DND-41 (cell line): Measurements from ENCODE around the gene PPIF.

Source experiments
- EZH2 ChIP-seq: IDR thresholded peaks from 3 replicates; pipeline ENCODE4 v1.6.1; 2012; ENCODE audit warnings: borderline replicate concordance, low read depth, mild to moderate bottlenecking, moderate library complexity, low read length, inconsistent platforms; ENCODE audit not compliant: severe bottlenecking
- TF ChIP-seq, protein P1 (sequence below): IDR thresholded peaks from 2 replicates; pipeline ENCODE4 v1.5.1; 2012; ENCODE audit warnings: borderline replicate concordance, low read length, moderate library complexity, mild to moderate bottlenecking; ENCODE audit not compliant: poor library complexity, severe bottlenecking; ENCODE audit errors: extremely low read depth

DNA sequence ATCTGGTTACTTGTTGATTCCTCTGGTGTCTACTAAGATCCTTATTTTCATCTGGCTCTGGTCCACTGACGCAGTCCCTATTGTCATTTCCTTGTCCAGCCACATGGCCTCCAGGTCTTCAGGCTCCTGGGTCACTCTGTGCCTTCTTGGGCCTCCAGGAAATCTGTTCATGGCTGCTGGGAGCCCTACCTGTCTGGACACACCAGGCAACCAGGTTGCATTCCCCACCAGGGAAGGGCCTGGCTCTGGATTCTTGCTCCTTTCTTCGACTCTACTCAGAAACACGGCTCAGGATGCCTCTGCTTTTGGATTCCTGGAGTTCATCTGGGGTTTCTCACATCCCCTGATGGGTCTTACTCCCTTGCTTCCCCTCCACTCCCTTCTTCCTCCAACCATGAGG, 8.0 kb upstream of the PPIF start:
- TF ChIP-seq EZH2 = no peak
- TF ChIP-seq, protein P1, sequence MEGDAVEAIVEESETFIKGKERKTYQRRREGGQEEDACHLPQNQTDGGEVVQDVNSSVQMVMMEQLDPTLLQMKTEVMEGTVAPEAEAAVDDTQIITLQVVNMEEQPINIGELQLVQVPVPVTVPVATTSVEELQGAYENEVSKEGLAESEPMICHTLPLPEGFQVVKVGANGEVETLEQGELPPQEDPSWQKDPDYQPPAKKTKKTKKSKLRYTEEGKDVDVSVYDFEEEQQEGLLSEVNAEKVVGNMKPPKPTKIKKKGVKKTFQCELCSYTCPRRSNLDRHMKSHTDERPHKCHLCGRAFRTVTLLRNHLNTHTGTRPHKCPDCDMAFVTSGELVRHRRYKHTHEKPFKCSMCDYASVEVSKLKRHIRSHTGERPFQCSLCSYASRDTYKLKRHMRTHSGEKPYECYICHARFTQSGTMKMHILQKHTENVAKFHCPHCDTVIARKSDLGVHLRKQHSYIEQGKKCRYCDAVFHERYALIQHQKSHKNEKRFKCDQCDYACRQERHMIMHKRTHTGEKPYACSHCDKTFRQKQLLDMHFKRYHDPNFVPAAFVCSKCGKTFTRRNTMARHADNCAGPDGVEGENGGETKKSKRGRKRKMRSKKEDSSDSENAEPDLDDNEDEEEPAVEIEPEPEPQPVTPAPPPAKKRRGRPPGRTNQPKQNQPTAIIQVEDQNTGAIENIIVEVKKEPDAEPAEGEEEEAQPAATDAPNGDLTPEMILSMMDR = no peak
